IPS-11a (cell line): ENCODE measurements around the gene FRG2.
"Not testable (repeated sequence)": the region's sequence is repeated elsewhere in the genome, so short reads cannot be mapped to it uniquely, and the experiment has no call there.

Experiments
- H3K4me3 ChIP-seq: one replicate; pipeline ENCODE4 v1.5.1; 2013; ENCODE audit warnings: low read depth, low read length, control low read depth

The FRG2 gene

DNA sequence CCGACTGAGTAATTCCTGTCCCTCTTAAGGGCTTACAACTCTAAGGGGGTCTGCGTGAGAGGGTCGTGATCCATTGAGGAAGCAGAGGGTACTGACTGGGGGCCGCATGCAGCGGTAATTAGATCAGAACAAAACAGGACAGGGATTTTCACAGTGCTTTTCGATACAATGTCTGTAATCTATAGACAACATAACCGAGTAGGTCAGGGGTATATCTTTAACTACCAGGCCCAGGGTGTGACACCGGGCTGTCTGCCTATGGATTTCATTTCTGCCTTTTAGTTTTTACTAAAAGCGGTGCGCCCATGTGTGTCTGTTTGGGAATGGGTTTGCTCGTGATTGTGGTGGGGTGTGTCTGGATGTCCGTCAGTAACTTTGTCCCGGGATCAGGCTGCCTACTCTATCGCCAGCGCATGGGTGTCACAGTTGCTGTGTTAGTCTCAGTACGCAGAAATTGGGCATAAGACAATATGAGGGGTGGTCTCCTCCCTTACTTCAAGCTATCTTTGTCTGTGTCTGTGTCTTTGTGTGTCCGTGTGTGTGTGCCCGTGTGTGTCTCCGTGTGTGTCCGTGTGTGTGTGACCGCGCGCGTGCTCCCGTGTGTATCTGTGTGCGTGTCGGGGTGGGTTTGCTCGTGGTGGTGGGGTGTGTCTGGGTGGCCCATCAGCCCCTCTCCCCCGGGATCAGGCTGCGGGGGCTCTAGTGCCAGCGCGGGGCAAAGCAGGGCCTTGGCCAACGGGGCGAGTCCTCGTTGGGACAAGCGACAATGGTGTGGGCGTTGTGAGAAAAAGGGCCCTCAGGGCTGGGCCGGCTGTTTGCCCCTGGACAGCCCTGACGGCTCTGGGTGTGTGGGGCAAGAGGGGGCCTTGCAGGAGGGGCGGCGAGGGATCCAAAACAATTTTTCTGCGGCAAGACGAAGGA is 10.4 kb downstream of the FRG2 start:
- H3K4me3 ChIP-seq = no peak overlapping the region

DNA sequence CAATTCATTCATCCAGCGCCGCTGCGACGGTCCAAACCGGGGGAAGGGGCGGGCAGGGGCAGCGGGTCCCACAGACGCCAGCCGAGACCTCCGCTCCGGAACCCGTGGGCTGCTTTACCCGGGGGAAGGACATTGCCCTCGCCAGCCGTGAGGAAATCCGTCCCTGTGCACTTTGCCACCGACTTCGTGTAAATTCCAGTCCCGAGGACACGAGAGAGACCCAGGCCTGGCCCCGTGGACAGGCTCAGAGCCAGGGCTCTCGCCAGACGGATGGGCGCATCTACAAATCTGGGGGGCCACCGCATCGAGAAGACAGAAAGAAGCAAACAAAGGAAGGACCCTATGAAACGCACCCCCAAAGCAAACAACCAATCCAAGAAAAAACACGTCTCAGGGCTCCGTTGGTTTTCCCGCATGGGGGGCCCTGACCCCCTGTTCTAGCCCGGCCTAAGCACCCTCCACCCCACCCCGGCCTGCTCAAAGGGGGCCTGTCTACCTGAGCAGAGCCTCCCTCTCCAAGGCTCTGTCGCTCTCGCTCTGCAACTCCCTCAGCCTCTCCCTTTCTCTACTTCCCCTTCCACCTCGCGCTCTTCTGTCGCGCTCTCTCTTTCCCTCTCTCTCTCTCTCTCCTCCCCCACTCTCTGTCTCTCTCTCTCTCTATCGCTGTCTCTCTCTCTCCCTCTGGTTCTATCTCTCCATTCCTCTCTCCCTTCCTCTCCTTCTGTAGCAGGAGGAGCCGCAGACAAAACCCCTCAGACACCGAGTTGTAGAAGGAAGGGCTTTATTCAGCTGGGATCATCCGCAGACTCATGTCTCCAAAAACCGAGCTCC is 11.3 kb downstream of the FRG2 start:
- peak overlapping the region; percentile 39 for H3K4me3 ChIP-seq

DNA sequence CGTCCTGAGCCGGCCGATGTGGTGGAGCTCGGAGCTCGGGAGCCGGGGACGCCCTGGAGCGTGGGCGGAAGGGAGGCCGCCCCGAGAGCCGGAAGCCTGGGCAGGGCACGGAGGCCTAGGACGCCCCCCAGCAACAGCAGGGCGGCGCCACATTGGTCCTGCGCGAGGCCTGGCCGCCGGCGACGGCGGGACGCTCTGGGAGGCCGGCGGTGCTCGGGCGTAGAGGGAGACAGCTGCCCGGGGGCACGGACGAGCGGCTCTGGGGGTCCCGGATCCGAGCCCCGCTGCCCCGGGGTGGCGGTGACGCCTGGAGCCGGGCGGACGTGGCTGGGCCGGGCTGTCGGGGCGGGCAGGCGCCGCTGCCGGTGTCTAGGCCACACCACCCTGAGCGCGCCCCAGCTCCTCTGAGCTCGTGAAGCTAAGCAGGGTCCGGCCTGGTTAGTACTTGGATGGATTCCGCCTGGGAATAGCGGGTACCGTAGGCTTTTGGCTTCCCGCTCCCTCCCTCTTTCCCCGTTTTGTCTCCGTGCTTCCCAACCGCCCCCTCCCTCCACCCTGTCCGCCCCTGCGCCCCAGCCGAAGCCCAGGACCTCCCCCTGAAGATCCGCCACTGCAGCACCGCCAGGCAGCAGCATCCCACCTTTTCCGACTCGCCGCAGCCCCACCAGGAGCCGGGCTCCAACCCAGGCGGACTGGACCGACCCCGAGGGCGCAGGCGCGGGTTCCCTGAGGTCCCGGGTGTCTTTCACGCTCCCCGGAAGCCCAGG is 12.1 kb downstream of the FRG2 start:
- peak overlapping the region; percentile 39 for H3K4me3 ChIP-seq

DNA sequence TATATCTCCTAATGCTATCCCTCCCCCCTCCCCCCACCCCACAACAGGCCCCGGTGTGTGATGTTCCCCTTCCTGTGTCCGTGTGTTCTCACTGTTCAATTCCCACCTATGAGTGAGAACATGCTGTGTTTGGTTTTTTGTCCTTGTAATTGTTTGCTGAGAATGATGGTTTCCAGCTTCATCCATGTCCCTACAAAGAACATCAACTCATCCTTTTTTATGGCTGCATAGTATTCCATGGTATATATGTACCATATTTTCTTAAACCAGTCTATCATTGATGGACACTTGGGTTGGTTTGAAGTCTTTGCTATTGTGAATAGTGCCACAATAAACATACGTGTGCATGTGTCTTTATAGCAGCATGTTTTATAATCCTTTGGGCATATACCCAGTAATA is 37.1 kb downstream of the FRG2 start:
- not testable (repeated sequence) for H3K4me3 ChIP-seq

DNA sequence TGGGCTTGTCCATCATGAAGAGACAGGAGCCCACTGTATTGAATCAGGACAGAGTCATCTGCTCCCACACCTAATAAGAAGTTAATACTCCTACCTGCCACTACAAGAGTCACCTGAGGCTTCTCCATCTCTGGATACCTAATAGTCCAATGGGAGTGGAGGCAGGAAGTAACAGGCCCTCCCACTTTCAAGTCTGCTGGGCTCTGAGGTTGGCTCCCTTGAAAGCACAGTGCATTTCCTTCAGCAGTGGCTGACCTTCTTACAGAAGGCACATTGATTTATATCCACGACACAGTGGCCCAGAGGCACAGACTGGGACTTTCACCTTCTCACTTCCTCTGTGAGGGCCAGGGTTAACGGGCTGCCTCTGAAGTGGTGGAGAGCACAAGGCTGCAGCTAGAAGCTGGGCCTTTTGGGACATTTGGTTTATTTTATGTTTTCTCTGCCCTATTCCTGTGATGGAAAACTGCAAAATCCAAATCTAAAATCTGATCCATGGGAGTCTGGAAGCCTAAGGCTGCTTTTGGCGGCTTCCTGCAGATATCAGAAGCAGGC is 38.1 kb downstream of the FRG2 start:
- no peak overlapping the region for H3K4me3 ChIP-seq

DNA sequence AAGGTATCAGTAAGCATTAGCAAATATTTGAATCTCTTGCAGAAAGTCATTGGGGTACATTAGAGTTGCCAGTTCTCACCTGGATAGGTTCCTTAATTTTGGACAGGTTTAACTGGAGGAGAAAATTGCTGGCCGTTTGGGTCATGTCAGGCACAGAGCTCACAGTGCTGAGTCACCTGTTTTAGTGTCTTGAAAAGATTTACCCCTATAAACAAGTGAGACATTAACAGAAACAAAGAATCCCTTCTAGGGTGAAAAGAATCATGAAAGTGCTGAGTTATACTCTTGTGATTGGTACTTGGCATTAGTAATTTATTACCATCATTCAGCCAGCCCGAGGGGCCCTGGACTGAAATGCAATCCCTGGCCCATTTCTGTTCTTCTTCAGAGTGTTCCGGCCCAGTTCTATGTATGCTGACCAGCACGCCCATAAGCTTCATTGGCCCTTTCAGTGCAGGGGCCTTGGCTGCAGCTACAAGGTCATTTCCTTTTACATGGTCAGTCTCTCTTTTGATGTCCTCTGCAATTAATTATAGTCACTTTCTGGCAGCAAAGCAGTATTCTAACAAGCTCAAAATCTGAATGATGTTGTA is 41.3 kb downstream of the FRG2 start:
- not testable (repeated sequence) for H3K4me3 ChIP-seq

DNA sequence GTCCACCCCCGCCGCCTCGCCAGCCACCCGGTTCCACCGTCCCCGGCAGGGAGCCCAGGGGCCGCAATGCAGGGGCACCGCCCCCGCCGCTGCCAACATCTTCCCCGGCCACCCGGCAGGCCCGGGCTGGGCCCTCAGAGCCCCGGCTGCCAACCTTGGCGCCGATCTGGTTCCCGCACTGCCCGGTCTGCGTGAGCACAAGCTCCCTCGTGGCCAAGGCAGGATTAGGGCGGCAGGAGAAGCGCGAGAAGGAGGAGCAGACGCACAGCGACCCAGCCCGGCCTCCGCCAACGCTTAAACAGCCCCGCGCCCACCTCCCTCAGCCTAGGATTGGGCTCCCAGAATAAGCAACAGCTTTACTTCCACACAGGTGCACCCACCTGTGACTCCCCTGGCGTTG is 42.4 kb downstream of the FRG2 start:
- H3K4me3 ChIP-seq = not testable (repeated sequence)

DNA sequence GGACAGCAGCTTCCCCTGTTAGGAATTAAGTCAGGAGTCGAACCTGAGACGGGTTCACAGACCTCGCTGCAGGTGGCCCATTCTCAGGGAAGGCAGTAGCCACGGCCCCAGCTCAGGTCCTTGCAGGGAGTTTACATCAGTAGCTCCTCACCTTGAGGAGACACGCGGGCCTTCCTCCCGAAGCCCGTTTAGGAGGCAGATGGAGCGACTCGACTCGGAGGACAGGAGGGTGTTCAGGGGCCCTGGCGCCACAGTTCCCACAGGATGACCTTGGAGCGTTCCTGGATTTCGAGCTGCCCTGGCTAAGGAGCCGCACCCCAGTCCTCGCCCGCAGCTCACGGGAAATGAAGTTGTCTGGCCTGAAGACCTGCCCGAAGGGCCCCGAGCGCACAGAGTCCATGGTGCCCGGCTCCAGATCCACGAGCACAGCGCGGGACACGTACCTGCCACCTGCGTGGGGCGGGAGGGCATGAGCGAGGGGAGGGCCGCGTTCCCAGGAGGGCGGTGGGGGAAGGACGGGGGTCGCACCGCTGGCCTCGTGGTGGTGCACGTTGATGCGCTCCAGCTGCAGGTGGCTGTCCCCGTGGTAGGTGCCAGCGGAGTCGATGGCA is 43.0 kb downstream of the FRG2 start:
- not testable (repeated sequence) for H3K4me3 ChIP-seq

DNA sequence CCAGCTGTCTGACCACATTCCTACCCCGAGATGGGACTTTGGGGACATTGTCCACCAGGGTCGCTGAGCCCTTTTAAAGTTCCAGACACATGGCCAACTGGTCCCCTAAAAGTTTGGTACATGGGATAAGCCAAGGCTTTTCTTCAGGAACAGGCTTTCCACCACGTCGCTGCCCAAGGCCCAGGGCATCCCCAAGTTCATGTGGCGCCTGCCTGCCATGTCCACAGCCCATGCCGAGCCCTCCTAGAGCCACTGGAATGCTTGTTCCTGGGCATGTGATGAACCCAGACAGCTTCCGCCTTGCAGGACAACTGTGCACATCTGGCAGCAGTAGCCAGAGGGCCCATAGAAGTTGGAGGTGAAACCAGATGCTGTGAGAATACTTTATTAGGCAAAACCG is 45.1 kb downstream of the FRG2 start:
- H3K4me3 ChIP-seq = no peak overlapping the region

DNA sequence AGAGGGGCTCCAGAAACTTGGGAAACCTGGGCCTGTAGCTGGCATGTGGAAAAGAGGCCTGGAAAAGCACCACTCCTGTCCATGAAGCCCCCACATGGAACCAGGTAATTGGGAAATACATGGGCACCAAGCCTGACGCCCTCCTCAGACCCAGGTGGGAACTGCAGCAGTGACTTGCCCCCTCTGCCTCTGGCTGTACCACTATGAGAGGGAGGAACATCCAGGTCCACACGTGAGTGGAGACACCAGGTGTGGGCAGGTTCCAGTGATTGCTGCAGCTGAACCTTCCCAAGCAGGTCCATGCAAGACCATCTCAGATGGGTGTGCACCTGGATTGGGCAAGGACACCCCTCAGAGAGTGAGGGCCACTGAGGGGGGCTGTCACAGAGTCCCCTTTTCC is 46.8 kb downstream of the FRG2 start:
- not testable (repeated sequence) for H3K4me3 ChIP-seq

DNA sequence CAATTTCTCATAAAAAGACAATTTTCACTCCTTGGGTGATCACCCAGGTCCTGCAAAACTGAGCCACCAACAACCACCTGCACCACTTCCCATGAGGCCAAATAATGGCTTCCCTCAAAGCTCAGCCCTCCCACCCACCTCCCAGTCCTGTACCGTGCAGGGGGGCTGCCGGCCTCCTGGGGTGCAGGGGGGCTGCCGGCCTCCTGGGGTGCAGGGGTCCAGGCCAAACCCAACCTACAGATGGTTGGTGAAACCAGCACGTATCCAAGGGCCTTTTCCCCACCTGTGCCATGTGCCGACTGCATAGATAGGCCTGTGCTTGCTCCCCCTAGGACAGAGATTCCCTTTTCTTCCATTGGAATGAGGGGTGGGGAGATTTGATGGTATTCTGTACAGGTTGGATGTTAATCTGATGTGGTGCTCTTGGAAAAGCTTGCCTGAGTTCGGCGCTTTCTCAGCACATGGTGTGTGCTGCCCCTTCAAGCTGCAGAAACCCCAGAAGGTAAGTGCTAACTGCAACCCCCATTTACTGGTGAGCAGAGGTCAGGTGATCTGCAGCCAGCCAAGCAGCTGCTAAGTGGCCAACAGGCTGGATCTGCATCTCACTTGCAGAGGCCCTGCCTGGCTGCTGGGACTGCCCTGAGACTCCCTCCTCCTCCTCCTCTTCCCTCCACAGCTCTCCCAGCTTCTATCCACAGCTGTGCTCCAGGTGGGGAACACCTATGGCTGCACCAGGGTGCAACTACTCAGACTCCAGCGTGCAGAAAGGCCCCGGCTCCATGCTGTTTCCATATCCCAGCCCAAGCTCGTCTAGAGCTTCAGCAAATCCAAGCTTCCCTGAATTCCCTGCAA is 47.6 kb downstream of the FRG2 start:
- no peak overlapping the region for H3K4me3 ChIP-seq
